HG03175 (cell line): ENCODE measurements around the gene CLIP4.

Experiments used
- ATAC-seq: cut with Tn5 transposase; IDR thresholded peaks from one replicate; pipeline ENCODE4 v1.9.1; 2021; ENCODE audit warnings: mild to moderate bottlenecking, moderate library complexity; ENCODE audit not compliant: unreplicated experiment

CLIP4 gene

GRCh38 chr2:29130295-29130694 is 15.1 kb downstream of the CLIP4 start:
- no peak for ATAC-seq

GRCh38 chr2:29134933-29135332 is 19.7 kb downstream of the CLIP4 start:
- ATAC-seq, result no peak

GRCh38 chr2:29139152-29139551 is 23.9 kb downstream of the CLIP4 start:
- no peak for ATAC-seq

- no peak for ATAC-seq
Measured at GRCh38 chr2:29139731-29140130, 24.5 kb downstream of the CLIP4 start.

- no peak for ATAC-seq
Measured at GRCh38 chr2:29143657-29144056, 28.4 kb downstream of the CLIP4 start.

- no peak for ATAC-seq
Measured at GRCh38 chr2:29146197-29146596, 31.0 kb downstream of the CLIP4 start.

GRCh38 chr2:29147963-29148362 is 32.7 kb downstream of the CLIP4 start:
- no peak for ATAC-seq

GRCh38 chr2:29154610-29155009 is 39.4 kb downstream of the CLIP4 start:
- no peak for ATAC-seq

- ATAC-seq, result no peak
Measured at GRCh38 chr2:29155578-29155977, 40.4 kb downstream of the CLIP4 start.

GRCh38 chr2:29157131-29157530 is 41.9 kb downstream of the CLIP4 start:
- no peak for ATAC-seq

- no peak for ATAC-seq
Measured at GRCh38 chr2:29159125-29159524, 43.9 kb downstream of the CLIP4 start.

GRCh38 chr2:29160184-29160583 is 45.0 kb downstream of the CLIP4 start:
- no peak for ATAC-seq

- ATAC-seq, result no peak
Measured at GRCh38 chr2:29162204-29162928, 47.2 kb downstream of the CLIP4 start.

- no peak for ATAC-seq
Measured at GRCh38 chr2:29164091-29164846, 49.1 kb downstream of the CLIP4 start.

GRCh38 chr2:29165362-29166241 is 50.4 kb downstream of the CLIP4 start:
- ATAC-seq, result no peak

GRCh38 chr2:29166242-29167039 is 51.2 kb downstream of the CLIP4 start:
- ATAC-seq, result no peak

- ATAC-seq, result no peak
Measured at GRCh38 chr2:29174937-29175336, 59.7 kb downstream of the CLIP4 start.

GRCh38 chr2:29175338-29175737 is 60.1 kb downstream of the CLIP4 start:
- ATAC-seq, result no peak

- no peak for ATAC-seq
Measured at GRCh38 chr2:29182334-29182733, 67.1 kb downstream of the CLIP4 start.

GRCh38 chr2:29182920-29183319 is 67.7 kb downstream of the CLIP4 start:
- no peak for ATAC-seq

GRCh38 chr2:29184531-29184930 is 69.3 kb downstream of the CLIP4 start:
- ATAC-seq, result no peak
